Dermis blood vessel endothelial cell (primary cell): ENCODE measurements around the gene PRIM2. TPM values are rescaled to one million over a fixed set of nuclear protein-coding genes. Genes with fewer than 3 reads are reported as not detected.
"Not testable (repeated sequence)": the region's sequence is repeated elsewhere in the genome, so short reads cannot be mapped to it uniquely, and the experiment has no call there.

Source experiments
- DNase-seq: peaks from one replicate; pipeline ENCODE4 v3.0.0; 2010
- total RNA-seq: library from RNA; depleted of rRNA; stranded (reverse); fragments of >200 nt; gene quantifications from 2 replicates; pipeline ENCODE4 v1.2.3, GENCODE V29; 2014

PRIM2 gene, protein sequence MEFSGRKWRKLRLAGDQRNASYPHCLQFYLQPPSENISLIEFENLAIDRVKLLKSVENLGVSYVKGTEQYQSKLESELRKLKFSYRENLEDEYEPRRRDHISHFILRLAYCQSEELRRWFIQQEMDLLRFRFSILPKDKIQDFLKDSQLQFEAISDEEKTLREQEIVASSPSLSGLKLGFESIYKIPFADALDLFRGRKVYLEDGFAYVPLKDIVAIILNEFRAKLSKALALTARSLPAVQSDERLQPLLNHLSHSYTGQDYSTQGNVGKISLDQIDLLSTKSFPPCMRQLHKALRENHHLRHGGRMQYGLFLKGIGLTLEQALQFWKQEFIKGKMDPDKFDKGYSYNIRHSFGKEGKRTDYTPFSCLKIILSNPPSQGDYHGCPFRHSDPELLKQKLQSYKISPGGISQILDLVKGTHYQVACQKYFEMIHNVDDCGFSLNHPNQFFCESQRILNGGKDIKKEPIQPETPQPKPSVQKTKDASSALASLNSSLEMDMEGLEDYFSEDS
- 16.2 and 22.4 TPM in 2 replicates for total RNA-seq

DNA sequence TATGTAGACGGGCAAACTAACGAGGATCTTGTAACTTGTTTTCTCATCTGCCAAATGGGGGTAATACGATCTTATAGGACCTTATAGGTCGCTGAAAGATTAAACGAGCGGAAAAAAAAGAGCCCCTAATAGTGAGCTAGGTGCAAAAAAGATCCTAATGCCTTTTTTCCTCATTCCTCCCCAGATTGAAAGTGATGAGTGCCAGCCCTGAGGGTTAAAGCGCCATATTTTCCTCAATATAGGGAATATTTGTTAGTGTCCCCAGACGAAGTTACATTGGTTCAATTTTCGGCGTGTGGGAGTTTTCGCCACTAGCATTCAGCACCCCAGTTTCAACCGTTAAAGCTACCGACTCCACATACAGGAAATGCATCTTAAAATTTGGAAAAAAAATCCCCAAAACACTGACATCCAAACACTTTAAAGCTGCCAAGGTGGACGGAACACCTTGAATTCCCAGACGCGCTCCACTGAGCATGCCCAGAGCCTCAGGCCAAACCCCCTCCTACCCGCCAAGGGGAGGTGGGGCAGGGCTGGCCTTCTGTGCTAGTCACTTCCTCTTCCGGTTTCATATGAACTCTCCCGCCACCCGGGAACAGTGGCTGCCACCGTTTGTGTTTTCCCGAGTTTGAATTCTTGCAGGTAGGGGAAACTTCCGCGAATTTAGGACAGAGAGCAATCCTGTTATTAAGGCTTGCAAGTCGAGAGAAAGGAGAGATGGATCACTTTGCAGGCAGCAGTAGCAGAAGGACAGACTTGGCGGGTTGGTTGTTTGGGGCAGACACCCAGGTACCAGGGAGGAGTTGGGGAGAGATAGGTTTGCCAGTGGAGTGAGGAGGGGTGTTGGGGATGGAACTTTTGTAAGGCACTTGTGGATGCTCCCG lies at the start of gene PRIM2:
PRIM2 (plus strand) TSS at position 571 of the 884 bp plus-strand sequence. CDS start 816 bp downstream, outside the sequence.
- peak; percentile 89 for DNase-seq

DNA sequence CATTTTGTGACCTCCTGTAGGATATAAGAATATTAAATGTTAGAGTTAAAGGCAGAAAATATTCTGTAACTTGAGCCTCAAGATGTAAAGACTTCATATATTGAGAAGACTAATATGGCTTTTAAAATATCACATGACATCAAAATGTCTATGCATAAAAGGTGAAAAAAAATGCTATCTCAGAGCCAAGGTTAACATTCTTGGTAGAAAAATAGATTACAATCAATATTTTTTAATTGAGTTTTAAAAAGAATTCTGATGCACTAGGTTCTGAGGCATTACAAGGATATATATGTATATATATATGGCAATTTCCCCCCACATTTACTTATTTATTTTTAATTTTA lies 49.2 kb upstream of the PRIM2 start:
- DNase-seq: no peak

DNA sequence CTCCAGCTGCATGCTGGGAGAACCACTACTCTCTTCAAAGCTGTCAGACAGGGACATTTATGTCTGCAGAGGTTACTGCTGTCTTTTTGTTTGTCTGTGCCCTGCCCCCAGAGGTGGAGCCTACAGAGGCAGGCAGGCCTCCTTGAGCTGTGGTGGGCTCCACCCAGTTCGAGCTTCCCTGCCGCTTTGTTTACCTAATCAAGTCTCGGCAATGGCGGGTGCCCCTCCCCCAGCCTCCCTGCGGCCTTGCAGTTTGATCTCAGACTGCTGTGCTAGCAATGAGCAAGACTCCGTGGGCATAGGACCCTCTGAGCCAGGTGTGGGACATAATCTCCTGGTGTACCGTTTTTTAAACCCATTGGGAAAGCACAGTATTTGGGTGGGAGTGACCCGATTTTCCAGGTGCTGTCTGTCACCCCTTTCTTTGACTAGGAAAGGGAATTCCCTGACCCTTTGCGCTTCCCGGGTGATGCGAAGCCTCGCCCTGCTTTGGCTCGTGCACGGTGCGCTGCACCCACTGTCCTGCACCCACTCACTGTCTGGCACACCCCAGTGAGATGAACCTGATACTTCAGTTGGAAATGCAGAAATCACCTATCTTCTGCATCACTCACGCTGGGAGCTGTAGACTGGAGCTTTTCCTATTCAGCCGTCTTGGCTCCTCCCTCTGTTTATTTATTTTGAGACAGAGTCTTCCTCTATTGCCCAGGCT lies 43.2 kb upstream of the PRIM2 start:
- not testable (repeated sequence) for DNase-seq

DNA sequence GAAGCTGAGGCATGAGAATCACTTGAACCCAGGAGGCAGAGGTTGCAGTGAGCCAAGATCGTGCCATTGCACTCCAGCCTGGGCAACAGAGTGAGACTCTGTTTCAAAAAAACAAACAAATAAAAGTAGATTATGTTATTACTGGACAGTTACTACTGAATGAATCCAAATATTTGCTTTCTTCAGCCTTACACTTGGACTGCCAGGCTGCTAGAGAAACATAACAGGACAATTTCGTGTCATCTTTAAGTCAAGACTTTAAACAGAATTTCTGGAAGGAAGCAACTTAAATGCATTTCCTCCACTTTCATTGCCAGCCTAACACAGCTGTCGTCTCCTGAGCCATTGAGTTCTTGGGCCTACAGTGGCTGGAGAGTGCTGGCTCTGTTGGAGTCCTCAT lies 42.0 kb upstream of the PRIM2 start:
- no peak for DNase-seq

DNA sequence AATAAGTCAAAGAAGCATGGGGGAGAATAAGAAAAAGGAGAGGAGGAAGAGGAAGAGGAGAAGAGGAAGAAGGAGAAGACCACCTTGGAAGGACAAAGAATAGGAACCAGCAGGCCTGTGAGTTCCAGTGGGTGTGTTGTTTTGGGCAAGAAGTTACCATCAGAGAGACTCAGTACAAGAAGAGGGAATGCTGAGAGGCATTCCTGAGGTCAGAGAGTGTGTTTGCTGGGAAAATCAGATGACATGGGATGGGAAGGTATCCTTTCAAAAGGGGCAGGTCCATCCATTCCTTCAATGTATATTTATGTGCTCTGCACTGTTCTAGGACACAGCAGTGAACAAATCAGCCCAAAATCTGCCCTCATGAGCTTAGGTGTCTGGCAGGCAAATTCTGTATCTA lies 40.5 kb upstream of the PRIM2 start:
- DNase-seq: no peak

DNA sequence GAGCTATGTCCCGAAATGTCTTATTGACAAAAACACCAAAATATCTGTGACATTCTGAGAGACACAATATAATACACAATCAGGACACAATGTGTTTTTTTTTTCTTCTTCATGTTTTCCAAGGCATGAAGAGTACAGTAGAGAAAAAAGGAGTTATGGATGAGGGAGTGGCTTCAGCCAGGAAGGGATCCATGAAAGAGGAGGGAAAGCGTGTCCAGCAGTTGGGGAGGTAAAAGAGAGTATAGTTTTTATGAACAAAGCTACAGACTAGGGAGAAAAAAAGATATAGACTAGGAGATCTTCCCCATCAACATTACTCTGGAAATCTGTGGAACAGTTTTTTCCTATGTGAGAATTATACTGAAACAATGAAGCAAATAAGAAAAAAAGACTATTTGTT lies 38.9 kb upstream of the PRIM2 start:
- no peak for DNase-seq

DNA sequence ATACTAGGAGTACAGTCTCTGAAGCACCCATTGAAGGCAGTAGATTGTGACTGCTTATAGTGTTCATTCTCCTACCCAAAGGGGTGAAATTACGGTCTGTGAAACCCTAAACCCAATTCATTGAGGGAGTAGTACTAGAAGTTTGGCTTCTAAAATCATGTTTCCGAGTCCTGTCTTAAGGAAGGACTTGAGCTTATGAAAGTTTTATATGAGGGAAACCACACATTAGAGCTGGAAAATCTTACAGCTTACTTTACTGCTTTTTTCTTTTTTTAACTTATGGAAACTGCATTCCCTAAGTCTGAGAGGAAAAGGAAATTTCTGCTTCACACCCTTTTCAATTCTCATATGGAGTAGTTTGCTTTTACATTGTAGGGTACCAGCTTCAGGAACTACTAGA lies 38.4 kb upstream of the PRIM2 start:
- no peak for DNase-seq

DNA sequence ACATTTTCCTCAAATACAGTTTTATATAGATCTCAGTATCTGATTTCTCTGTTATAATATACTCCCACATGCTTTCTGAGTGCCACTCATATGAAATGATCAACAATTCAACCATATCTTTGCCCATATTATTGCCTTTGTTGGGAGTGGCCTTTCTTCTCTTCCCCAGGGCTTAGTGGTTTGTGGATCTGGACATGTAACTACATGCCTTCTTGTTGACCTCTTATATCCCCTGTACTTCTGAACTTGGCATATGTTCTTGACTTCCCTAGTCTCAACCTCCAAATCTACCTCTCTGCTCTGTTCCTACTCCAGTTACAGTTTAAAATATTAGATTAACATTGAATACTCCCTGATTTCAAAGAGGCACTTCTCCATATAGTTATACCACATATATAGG lies 34.3 kb upstream of the PRIM2 start:
- no peak for DNase-seq

DNA sequence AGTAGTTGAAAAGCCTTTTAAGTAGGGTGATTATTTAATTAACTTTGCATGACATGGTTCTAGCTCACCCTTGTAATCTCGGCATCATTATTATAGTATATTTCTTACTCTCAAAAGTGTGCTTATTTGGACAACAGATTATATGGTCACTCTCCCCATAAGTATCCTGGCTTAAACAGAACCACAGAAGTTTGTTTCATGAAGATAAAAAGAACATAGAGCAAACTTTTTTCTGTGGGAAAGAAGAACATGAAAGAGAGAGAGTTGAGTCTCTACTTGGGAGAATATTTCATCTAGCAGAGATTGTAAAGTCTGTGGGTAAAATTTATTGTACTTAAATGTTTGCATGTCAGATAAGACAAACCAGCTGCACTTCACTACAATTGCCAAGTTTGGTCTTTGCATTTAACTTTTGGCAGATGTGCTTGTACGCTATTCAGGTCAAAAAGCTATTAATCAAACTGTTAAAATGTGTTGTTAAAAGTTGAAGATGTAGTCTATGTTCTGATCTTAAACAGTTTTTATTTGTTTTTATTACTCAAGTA lies 33.4 kb upstream of the PRIM2 start:
- no peak for DNase-seq

DNA sequence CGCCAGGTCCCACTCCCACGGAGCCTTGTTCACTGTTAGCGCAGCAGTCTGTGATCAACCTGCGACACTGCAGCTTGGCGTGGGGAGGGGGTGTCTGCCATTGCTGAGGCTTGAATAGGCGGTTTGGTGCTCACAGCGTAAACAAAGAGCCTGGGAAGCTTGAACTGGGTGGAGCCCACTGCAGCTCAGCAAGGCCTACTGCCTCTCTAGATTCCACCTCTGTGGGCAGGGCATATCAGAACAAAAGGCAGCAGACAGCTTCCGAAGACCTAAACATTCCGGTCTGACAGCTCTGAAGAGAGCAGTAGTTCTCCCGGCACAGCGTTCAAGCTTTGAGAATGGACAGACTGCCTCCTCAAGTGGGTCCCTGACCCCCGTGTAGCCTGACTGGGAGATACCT lies 29.3 kb upstream of the PRIM2 start:
- DNase-seq: not testable (repeated sequence)

DNA sequence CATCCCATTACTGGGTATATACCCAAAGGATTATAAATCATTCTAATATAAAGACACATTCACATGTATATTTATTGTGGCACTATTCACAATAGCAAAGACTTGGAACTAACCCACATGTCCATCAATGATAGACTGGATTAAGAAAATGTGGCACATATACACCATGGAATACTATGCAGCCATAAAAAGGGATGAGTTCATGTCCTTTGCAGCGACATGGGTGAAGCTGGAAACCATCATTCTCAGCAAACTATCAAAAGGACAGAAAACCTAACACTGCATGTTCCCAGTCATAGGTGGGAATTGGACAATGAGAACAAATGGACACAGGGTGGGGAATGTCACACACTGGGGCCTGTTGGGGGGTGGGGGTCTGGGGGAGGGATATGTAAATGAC lies 24.0 kb upstream of the PRIM2 start:
- not testable (repeated sequence) for DNase-seq

DNA sequence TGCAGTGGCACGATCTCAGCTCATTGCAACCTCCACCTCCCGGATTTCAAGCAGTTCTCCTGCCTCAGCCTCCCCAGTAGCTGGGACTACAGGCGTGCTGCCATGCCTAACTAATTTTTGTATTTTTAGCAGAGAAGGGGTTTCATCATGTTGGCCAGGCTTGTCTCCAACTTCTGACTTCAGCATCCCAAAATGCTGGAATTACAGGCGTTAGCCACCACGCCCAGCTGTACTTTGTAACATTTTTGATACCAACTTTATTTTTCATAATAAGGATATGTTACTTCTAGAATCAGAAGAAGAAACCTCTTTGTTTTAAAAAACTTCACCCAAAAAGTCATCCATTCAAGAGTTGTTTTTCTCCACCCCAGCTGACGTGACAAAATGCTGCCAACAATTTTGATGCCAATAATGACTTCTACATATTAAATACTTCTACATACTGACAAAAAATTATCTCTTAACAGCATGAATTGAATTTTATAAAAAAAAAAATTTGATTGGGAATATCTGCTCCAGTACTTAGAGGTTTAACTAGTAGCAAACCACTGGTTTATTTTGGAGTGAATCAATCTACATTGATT lies 22.5 kb upstream of the PRIM2 start:
- no peak for DNase-seq

DNA sequence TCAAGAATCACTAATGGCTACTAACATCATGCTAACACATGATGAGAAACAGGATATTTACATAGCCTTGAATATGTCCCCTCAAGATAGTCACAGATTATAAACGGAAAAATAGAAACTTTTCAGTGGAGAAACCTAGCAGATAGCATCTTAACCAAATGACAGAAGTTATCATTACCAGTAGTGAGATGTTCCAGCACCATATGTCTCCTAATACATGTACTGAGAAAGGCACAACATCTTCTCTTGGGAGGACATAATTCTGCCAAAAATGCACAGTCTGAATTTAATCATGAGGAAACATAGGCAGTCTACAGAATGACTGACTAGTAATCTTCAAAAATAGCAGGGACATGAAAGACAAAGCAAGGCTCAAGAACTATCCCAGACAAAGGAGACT lies 19.9 kb upstream of the PRIM2 start:
- no peak for DNase-seq

DNA sequence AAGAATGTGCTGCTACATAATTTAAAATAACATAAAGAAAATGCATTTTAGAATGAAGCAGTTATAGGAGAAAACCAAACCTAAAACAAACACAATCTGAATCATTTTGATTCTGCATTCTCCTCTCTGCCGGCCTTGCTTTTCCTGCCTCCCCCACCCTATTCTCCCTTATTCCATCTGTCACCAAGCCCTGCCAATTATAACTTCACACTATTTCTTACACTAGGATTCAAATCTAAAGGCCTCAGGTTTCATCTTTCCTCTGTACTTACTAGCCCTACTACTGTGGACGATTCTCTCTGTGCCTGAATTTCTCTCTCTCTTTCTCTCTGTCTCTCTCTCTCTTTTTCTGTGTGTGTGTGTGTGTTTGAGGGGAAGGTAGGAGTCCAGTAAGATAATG lies 18.7 kb upstream of the PRIM2 start:
- DNase-seq: no peak

DNA sequence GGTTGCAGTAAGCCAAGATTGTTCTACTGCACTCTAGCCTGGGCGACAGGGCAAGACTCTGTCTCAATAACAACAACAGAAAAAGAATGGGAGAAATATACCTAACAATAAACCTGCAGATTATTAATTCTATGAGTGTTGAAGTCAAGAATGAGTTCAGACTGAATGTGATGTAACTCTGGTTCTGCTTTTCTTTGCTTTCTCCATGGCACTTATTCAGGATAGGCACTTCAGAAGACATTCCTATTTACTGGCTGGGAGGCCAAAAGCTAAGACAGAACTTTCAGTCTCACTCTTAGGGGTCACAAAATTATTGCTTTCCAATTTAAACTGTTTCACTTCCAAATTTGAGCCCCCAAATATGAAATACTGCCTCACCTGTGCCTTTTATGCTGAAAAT lies 15.7 kb upstream of the PRIM2 start:
- no peak for DNase-seq

DNA sequence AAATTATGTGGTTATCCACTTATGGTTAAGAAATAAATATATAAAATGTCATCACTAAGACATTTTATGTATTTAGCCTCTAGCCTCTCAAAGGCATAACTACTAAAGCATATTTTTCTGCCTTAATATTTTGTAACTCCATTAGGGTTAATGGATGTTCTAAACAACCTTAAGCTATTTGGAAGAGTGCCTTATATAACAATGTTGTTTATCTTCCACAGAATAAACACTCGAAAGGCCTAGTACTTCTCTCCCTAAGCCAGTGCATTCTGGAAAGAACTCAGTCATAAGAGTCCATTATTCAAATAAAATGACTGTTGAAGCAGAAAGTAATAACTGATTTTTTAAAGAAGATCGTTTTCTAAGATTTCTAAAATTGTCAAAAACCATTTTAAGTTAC lies 15.0 kb upstream of the PRIM2 start:
- no peak for DNase-seq

DNA sequence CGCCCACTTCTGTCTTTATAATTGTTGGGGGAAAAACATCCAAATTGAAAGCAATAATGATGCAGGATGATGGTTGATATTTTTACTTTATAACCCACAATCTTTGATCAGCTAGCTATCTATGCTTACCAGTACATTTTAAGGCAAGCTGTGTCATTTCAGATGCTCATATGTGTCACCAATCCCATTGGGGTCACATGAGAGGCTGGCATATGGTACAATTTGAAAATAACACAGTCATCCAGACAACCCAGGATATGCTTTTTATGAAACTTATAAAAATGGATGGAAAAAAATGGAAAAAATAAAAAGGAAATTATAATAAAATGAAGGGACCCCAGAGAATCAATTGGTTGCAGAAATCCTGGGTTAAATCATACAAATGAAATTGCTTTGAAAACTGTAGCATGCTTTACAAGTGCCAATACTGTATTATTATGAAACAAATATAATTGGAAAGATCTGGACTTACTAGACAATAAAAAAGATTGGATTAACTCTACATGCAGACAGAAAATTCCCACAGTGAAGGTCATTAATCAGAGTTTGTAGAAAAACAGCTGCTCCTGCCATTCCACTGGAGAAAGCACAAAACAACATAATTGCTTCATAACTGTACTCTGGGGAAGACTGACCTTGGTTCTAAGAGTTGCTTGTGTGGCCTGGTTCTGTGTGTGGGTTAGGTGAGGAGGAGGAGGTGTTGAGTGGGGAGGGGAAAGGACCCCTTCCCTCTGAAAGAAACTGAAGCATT lies 13.3 kb upstream of the PRIM2 start:
- no peak for DNase-seq

DNA sequence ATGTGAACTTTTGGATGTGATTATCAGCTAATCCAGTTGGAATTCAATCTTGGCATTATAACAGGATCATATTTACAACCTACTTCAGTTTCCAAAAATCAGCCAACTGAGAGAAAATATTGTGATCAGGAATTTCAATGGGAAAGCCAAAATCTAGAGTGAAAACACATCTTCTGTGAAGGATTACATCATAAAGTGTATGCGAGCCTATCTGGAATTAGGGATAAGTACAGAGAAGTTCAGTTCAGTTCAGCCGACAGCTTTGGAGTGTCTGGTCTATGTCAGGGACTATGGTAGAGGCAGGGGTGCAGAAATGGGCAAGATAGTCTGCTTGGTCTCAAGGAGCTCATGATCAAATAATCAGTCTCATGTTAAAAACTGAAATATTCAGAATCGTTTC lies 12.3 kb upstream of the PRIM2 start:
- DNase-seq: no peak

DNA sequence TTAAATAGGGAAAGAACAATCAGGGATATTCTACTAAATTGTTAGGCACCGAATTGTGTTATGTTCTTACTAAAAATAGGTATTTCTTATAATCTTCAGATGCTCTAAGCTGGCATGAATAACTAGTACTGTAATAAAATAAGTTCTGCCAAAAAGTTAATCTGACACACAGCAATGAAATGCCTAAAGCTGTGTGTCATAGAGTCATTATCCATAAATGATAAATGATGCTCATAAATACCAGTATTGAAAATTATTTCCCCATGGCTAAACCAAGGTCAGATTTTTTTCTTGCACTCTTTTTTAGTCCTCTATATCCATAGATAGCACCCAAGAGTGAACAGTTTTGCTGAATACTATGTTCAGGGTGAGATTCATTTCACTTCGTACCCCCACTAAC lies 11.7 kb upstream of the PRIM2 start:
- DNase-seq: no peak

DNA sequence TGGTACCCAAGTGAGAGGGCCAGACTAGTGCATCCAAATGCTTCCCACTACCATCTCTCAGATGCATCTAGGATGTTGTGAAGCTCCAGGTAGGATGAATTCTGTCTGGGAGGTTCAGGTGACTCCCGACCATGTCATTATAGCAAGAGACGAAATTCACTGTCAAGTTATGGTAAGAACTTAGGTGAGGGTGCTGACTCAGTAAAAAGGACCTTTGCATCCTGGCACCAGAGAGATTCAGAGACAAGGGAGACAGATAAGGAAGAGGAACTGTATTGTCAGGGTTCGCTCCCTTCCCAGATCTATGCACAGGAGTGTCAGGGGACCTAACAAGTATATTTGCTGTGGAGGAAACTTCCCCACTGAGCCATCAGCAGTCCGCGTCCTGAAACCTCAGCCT lies 11.2 kb upstream of the PRIM2 start:
- no peak for DNase-seq

DNA sequence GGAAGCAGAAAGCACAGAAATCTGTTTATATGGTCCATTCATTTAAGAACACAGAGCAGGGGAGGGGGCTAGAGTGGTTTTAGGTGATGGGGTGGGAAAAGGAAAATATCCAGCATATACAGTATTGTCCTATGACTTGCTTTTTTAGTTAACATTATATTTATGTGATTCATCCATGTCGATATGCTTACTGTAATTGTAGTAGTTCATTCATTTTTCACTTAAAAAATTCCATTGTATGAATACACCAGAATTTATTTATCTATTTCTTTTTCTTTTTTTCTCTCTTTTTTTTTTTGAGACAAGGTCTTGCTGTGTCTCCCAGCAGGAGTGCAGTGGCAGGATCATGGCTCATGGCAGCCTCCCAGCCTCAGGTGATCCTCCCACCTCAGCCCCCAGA lies 9.6 kb upstream of the PRIM2 start:
- no peak for DNase-seq

DNA sequence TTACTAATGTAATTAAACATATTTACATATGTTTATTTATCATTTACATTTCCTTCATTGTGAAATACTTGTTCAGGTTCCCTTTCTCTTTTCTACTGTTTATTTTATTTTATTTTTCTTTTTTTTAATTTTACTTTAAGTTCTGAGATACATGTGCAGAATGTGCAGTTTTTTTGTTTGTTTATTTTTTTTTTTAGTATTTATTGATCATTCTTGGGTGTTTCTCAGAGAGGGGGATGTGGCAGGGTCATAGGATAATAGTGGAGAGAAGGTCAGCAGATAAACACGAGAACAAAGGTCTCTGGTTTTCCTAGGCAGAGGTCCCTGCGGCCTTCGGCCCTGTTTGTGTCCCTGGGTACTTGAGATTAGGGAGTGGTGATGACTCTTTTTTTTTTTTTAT lies 8.7 kb upstream of the PRIM2 start:
- DNase-seq: not testable (repeated sequence)
